GM12892 (cell line): ENCODE results near the gene HECW1.

Experiments
- POLR2A ChIP-seq: IDR thresholded peaks from 2 replicates; pipeline ENCODE4 v1.6.1; 2011; ENCODE audit warnings: low read depth, low read length, control low read depth
- POLR2AphosphoS5 ChIP-seq: IDR thresholded peaks from 2 replicates; pipeline ENCODE4 v1.6.1; 2011; ENCODE audit warnings: low read depth, low read length, control low read depth
- TAF1 ChIP-seq: IDR thresholded peaks from 2 replicates; pipeline ENCODE4 v1.6.1; 2011; ENCODE audit warnings: low read depth, mild to moderate bottlenecking, control low read depth, low read length, borderline replicate concordance

GRCh38 chr7:43589728-43590127 is 477.3 kb downstream of the HECW1 start:
- TF ChIP-seq POLR2A: no peak
- TF ChIP-seq TAF1: no peak
- TF ChIP-seq POLR2AphosphoS5: no peak
